NCI-H524 treated with DMSO at 0.1 percent for 48 hours (cell line): ENCODE measurements around the gene COX20.
A peak's percentile ranks its signal among the peaks of the same experiment; 100 is the strongest.
"Not testable (repeated sequence)": the region's sequence is repeated elsewhere in the genome, so short reads cannot be mapped to it uniquely, and the experiment has no call there.

ENCODE experiments used
- DNase-seq: peaks from one replicate; lab custom pipeline; 2025; lab: John Stamatoyannopoulos, UW

Gene COX20, protein sequence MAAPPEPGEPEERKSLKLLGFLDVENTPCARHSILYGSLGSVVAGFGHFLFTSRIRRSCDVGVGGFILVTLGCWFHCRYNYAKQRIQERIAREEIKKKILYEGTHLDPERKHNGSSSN

DNA sequence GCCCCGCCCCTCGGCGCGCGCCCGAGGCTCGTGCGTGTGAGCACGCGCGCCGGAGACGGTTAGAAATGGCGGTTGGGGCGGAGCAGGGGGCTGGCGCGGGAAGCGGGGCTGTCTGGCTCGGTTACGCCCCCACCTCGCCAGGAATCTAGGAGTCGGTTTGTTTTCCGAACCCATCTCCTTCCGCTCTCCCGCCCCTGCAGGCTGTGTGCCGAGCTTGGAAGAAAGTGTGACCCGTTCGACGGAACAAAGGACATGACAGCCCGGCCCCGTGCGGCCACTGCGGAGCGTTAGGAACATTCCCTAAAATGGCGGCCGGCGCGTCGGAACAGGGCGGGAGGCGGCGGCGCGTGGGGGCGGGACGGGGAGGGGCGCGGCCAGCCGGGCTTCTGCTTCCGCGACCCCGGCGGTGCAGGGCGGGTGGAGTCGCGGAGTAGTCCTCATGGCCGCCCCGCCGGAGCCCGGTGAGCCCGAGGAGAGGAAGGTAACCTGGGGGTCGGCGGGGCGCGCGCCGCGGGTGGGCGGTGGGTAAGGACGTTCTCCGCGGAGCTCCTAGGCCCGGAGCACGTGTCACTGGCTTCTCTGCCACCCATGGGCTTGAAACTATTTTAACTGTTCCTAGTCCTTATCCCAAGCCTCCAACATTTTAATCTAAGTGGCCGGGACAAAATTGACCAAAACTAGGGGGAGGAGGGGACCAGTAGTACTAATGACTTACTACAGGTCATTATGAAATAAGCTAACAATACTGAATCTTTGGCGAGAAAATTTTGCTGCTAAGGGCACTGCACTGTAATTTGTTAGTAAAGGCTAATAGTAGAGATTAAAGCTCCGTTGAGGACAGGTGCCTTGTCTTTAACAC, at the start of gene COX20:
TSS of gene COX20 (plus strand) at position 383 of the 859 bp plus-strand sequence. CDS start at position 440, 57 bp downstream.
- DNase-seq = peak; percentile 47

DNA sequence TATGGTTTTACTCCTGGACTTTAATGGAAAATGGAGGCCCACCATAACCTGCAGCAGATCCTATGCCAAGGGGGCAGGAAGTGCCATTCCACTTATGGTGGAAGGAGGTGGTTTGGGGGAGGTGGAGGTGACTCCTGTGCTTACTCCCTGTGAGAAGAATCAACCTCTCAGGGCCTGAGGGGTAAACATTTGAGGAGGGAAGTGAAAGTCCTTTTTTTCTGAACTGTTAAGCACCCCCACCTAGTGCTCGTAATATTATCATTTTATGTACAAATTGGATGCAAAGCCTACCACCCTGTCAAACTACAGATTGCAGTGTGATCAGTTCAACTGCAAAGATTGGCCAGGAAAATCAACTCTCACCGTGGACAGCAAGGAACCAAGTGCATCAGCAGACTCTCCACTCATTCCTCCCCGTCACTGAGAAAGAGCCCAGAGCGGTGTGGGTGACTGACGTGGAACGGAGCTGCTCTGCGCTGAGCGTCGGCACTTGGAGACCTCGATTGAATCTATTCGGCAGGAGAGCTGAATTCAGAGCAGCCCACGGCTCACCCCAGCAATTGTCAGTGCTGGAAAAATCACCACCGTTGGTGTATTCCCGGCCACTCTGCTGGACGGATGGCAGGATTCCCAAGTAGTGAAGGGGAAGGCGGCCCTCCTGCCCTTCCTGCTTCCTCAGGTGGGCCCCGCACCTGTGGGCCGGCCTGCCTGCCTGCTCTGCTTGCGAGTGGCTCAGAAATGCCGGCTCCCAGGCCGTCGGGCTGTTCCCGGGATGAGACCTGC, 46.8 kb upstream of the COX20 start:
- no peak for DNase-seq

DNA sequence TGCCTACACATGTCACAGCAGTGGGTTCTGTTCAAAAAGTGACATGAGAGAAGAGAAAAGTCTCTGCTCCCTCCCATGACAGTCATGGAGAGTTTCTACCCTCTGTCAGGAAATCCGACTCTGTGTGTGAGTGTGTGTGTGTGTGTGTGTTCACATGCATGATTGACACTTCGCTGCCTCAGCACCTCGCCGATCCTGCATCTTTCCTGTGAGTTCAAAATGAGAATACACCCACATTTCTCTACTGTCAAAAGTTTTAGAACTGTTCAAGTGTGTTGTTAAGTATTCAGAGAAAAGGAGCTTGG, 46.2 kb upstream of the COX20 start:
- no peak for DNase-seq

DNA sequence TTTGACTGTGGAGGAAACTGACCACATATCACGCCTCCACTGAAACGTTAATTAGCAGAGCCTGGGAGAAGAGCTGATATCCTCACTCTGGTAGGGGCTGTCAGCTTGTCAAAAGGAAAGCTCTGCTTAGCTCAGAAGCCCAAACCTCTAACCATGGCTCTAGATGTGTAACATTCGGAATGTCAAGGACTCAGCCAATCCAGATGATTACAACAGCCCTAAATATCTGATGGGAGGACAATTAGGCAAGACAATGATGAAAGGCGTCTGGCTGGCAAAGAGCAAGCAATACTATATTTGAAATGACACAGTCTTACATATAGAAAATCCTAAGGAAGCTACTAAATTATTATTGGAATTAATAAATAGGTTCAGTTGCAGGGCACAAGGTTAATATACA, 45.7 kb upstream of the COX20 start:
- no peak for DNase-seq

DNA sequence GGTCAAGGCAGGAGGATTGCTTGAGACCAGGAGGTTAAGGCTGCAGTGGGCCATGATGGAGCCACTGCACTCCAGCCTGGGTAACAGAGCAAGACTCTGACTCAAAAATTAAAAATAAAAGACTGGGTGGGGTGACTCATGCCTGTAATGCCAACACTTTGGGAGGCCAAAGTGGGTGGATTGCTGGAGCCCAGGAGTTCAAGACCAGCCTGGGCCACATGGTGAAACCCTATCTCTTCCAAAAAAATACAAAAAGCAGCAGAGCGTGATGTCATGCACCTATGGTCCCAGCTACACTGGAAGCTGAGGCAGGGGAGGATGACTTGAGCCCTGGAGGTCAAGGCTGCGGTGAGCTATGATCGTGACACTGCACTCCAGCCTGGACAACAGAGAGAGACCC, 44.4 kb upstream of the COX20 start:
- DNase-seq = no peak

DNA sequence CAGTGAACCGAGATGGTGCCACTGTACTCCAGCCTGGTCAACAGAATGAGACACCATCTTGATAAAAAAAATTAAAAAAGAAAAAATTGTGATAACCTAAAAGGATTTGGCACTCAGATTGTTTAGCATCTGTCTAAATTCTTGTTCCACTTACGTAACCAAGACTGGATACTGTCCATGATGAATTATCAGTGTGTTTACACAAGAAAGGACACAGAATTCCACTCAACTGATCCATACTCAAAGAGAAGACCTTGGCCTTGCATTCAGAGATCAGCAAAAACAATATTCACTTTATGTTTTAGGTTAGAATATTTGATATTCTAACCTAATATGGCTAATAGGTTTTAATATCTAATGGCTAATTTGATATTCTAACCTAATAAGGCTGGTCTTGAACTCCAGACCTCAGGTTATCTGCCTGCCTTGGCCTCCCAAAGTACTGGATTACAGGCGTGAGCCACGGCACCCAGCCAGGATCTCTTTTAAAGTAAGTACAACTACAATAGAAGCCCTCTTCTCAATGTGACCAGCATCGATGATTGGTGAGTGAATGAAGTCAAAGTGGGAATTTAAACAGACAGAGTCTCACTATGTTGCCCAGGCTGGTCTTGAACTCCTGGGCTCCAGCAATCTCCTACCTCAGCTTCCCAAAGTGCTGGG, 43.1 kb upstream of the COX20 start:
- no peak for DNase-seq

DNA sequence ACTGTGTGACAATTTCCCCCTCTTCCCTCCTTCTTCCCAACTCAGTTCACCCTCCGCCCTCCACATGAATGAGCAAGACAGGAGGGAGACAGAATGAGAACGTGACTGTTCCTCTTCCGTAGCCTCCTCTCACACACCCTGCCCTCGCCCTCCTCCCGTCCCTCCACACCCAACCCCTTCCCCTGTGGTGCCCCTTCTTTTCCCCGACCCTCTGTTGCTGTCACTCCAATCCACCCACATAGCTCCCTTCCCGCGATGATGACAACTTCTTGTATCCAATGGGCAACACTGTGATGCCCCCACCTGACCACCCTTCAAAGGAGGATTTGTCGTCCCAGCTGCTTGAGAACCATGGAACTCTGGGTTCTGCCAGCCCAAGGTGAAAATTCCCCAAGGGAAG, 41.4 kb upstream of the COX20 start:
- no peak for DNase-seq

DNA sequence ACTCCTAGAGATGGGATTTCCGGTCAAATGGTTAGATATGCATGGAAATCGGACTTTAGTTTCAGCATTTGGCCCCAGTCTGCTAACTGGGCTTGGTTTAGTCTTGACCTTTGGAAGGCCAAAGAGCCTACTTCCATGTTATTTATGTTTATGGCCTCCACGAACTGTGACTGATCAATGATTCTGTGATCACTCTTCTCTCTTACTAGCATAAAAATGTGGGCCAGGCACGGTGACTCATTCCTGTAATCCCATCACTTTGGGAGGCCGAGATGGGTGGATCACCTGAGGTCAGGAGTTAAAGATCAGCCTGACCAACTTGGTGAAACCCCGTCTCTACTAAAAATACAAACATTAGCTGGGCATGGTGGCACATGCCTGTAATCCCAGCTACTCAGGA, 40.9 kb upstream of the COX20 start:
- DNase-seq = not testable (repeated sequence)

DNA sequence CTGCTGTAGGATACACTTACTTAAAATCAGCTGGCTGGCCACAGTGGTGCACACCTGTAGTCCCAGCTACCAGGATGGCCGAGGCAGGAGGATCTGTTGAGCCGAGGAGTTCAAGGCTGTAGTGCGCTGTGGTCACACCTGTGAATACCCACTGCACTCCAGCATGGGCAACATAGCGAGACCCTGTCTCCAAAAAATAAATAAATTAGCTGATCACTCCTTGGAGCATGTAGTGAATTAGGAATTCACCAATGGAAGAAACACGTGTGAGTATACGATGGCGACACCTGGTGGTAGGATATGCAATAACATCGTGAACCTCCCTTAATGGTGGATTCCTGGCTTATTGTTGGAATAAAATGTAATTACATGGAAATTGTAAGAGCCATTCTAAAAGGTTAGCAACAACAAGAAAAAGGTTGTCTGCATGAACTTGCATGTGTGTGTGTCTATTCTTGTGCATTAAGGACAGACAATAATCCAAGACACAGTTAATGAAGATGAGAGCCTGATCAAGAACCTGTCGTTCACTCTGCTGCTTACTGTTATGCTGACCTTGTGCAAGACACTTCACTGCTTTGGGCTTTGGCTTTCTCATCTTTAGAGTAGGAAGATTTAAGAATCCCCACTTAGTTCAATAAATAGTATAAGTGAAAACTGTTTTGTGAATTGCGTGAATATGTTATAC, 38.6 kb upstream of the COX20 start:
- no peak for DNase-seq

DNA sequence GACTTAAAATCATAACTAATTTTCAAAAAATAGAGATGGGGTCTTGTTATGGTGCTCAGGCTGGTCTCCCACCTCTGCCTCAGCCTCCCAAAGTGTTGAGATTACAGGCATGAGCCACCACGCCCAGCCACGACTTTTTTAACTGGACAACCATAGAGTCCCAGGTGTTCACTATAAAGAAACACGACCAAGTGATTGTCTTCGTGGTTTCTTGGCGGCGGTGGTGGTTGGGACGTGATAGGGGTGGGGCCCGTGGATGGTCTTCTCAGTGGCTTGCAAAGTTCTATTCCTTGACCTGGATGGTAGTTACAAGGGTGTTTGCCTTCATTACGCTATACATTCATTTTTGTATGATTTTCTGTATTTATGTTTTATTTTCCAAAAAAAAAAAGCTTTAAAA, 34.6 kb upstream of the COX20 start:
- no peak for DNase-seq

DNA sequence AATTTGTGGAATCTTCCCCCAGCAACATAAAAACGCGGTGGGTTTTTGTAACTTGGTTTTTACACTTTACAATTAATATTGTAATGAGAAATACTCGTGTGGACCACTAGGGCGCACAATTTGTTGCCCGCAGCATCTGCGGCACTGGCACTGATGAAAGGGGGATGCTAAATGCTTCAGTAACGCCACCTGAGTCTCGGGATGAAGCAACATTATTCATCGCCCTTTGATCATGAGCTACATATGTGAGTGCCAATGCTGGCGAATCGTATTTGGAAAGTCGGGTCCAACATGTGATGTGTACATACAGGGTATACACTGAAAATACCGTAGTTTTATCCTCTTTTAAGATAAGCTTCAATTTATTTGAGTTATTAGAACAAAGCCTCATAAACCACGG, 34.2 kb upstream of the COX20 start:
- no peak for DNase-seq

DNA sequence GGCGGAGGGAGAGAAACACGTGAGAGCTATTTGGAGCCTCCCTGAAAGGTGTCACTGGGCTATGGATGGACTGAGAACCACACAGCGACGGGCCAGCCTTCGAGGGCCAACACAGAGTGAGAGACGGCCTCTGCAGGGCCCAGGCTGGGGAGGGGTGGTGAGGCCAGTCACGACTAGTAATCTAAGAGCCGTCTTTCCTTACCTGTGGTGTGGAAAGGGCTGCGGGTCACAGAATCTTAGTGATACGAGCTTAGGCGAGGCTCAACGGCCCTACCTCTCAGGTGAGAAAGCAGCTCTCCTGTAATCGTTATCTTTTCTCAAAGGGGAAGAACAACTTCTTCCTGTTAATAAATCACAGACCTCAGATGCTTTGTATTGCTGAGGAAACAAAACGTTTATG, 33.4 kb upstream of the COX20 start:
- DNase-seq = no peak

DNA sequence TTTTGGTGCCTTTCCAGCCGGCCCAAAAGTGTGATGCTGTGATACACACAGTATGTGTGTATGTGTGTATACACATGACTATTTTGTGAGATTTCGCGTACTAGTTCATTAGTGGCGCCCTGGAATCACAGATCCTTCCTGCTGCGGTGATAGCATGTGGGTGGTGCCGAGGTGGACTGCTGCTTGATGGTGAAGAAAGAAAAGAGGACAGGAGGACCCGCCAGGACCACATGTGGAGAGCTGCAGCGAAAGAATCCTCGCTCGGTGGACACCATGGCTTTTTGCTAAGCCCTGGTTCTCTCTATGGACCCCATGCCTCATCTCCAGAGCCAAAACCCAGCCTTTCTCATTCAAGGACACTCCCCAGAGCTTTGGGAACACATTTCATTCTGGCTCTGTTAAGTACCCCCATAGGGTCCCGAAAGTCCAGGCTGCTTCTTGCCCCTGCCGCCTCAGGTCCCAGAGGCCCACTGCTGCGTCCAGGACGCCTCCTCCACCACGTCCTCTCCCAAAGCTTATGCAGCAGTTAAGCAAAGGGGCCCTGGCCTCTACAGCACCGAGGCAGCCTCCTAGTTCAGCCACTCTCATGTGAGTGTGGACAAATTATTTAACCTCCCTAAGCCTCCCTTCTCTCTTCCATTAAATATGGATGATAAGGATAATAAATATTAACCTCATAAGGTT, 32.8 kb upstream of the COX20 start:
- no peak for DNase-seq

DNA sequence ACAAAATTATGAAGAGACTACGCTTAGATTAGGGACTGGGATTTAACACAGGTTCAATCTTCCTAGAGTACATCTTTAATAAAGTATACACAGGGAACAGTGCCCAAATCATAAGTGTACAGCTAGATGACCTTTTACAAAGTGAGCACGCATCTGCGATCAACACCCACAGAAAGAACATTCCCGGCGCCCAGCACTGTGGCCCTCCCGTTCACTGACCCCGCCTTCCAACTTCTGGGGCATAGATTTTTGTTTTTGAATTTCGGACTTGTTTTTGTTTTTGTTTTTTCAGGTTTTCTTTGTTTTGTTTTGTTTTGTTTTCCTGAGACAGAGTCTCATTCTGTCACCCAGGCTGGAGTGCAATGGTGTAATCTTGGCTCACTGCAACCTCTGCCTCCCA, 30.6 kb upstream of the COX20 start:
- no peak for DNase-seq

DNA sequence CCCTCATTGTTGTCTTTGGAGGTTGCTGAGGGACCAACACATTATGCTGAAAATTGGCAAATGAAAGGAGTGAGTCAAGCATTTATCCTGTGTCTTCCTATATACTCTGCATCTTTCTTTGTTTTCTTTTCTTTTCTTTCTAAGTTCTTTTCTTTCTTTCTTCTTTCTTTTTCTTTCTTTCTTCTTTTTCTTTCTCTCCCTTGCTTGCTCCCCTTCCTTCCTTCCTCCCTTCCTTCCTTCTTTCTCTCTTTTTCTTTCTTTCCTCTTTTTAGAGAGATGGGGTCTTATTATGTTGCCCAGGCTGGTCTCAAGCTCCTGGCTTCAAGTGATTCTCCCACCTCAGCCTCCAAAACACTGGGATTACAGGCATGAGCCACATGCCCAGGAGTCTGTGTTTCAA, 28.3 kb upstream of the COX20 start:
- no peak for DNase-seq

DNA sequence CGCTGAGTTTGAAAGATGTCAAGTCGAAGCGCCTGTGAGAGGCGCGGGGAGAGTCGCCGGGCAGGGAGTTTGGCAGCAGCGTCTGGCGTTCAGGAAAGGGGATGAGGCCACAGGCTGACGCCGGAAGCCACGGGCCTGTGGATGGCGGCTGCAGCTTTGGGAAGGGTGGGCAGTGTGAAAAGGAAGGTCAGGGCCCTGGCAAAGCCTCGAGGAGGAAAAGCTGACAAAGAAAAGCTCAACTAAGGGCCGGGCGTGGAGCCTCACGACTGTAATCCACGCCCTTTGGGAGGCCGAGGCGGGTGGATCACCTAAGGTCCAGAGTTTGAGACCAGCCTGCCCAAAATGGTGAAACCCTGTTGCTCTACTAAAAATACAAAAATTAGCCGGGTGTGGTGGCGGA, 25.2 kb upstream of the COX20 start:
- no peak for DNase-seq

DNA sequence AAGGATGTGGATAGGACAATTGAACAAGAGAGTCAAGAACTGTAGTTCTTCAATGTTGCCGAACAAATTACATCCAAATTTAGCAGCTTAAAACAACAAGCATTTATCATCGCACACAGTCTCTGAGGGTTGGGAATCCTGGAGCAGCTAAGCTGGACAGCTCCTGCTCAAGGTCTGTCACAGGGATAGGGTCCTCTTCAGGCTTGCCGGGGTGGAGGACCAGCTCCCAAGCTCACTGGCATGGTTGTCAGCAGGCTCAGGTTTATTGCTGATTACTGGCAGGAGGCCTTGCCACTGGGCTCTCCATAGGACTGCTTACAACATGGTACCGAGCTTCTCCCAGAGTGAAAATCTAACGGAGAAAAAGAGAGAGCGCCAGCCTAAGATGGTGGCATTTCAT, 22.1 kb upstream of the COX20 start:
- DNase-seq = no peak

DNA sequence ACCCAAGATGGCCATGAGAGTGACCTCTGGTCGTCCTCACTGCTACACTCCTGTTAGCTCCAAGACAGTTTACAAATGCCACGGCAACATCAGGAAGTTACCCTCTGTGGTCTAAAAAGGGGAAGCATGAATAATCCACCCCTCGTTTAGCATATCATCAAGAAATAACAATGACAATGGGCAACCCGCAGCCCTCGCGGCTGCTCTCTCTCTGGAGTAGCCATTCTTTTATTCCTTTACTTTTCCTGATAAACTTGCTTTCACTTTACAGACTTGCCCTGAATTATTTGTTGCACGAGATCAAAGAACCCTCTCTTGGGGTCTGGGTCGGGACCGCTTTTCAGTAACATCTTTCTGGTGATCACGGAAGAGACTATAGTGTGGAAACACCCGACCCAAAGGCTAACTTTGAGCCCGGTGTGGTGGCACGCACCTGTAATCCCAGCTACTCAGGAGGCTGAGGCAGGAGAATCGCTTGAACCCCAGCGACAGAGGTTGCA, 19.8 kb upstream of the COX20 start:
- DNase-seq = no peak

DNA sequence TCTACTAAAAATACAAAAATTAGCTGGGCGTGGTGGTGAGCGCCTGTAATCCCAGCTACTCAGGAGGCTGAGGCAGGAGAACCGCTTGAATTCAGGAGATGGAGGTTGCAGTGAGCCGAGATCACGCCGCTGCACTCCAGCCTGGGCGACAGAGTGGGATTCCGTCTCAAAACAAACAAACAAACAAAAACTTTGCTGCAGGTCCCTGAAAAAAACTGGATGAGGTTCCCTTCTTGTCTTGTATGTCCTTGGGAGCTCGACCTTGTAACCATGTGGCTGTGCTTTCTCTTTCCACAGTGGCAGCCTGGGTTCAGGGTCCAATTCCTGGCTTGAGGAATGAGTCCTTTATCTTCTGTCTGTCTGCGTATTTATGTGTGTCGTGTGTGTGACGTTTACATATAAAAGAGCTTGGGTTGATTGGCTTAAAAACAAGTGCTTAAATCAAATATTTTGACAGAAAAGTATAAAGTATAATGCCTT, 18.0 kb upstream of the COX20 start:
- DNase-seq = no peak

DNA sequence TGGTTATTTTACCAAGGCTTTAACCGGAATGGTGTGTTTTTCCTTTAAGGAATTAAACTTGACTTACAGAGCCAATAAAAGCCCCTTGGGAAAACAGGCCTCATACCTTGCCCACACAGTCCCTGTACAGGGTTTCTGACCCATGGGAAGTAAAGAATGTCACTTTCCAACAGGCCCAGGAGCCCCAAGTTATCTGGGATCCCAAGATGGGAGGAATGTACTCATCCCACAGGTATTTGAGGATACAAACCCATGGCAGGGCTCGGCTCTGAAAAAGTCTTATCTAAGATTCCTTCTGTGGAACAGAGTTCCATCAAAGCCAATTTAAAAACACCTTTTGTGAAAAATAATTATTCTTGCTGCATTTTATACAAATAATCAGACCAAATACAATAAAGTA, 15.3 kb upstream of the COX20 start:
- DNase-seq = no peak

DNA sequence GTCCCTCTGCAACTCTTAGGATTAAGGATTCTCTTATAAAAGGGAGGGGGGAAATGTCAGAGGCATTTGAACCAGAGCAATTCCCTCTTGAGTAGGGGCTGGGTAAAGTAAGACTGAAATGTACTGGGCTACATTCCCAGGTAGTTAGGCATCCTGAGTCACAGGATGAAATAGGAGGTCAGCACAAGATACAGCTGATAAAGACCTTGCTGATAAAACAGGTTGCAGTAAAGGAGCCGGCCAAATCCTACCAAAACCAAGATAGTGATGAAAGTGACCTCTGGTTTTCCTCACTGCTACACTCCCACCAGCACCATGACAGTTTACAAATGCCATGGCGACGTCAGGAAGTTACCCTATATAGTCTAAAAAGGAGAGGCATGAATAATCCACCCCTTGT, 14.3 kb upstream of the COX20 start:
- no peak for DNase-seq
